Heart left ventricle (tissue), 13 donors: ENCODE results near the gene CTU1.

Source experiments
- CTCF ChIP-seq, 12 donors: fragments of 200-600 bp; sonication (generic) in 4 of 12; IDR thresholded peaks; one replicate each; pipeline versions ENCODE4 v1.5.0 to v1.8.0; 2018 to 2022; ENCODE audit warnings: antibody characterized with exemption in 12 of 12, mild to moderate bottlenecking in 5 of 12
- POLR2A ChIP-seq, 2 donors: fragments of 450-650 bp; IDR thresholded peaks; one replicate each; pipeline ENCODE4 v1.6.1; 2017; ENCODE audit warnings: antibody characterized with exemption in 2 of 2, mild to moderate bottlenecking in 2 of 2, moderate library complexity in 2 of 2
- donor health status: ischemic (EF 13 %, LVEDD 7.1; RV severe dilation, severe dysfunction).
- donor health status: DM: no; HTN: yes; CAD: no.
- donor health status: DM: no; HTN: no; CAD: no.
- donor health status: ischemic (EF 25% LVEDD 6.9; RV normal size, moderate dysfunction).
- donor health status: ischemic (EF 25% LVEDD 5.7; RV mildly dilated, moderate dysfunction).
- donor health status: ischemic (EF 35%, LVEDD 5.7; RV mildly dilated, moderate dysfunction).
- donor health status: nonischemic (EF 11% LVEDD 7.7; RV severe dilation, severe dysfunction).
- donor health status: DM: yes; HTN: yes; CAD: no.
- donor health status: PGD.
- donor health status: ischemic (EF 29% LVEDD 5.4; RV normal size, mild dysfunction).
- donor health status: nonischemic (EF 23%, LVEDD 6.1; RV moderate dilation, normal function).

GRCh38 chr19:51141181-51141580 lies 33.0 kb upstream of the CTU1 start:
- TF ChIP-seq CTCF (IDR thresholded peaks at IDR 0.05): no peak
- TF ChIP-seq POLR2A (IDR thresholded peaks at IDR 0.05): no peak
